ENCODE data around the gene TYW1. TPM values are rescaled to one million over a fixed set of nuclear protein-coding genes. Genes with fewer than 3 reads are reported as not detected.
"Not testable (repeated sequence)": the region's sequence is repeated elsewhere in the genome, so short reads cannot be mapped to it uniquely, and the experiment has no call there.

TYW1 gene
- total and polyA plus RNA-seq, 2 of the 8 experiments (the other 6 are each of a cell fraction or from before 2014, with no cell fraction given) = 8.8 to 16.2 TPM

DNA sequence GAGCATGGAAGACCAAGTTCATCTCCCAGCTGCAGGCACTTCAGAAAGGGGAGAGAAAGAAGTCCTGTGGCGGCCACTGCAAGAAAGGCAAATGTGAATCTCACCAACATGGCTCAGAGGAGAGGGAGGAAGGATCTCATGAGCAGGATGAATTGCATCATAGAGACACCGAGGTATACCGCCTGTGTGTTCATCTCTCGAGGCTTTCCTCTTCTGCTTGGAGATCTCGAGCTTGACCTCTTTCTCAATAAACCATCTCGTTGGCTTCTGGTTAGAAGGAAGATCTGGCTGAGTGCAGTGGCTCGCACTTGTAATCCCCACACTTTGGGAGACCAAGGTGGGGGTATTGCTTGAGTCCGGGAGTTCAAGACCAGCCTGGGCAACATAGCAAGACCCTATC, 21.3 kb downstream of the TYW1 start:
- H2BK5ac ChIP-seq (ENCODE audit: low read depth, low read length); H3K23me2 ChIP-seq (ENCODE audit: low read depth, low read length); H3K4me2 ChIP-seq (ENCODE audit: insufficient read depth in 1 of 2, low read depth in 2 of 2, low read length in 2 of 2); H3K23ac ChIP-seq (ENCODE audit: insufficient read length); H3K9me3 ChIP-seq (ENCODE audit: insufficient read depth in 2 of 2, low read depth in 1 of 2, low read length in 1 of 2); H3K14ac ChIP-seq (ENCODE audit: insufficient read length); H4K91ac ChIP-seq (replicated peaks; ENCODE audit: insufficient read length, low read length); H3K56ac ChIP-seq (replicated peaks; ENCODE audit: insufficient read length, low read depth, low read length); H2BK120ac ChIP-seq (replicated peaks; ENCODE audit: low read depth, low read length); H3K27me3 ChIP-seq (replicated peaks in 1 of 4; ENCODE audit: control insufficient read depth in 3 of 4, extremely low read depth in 1 of 4, insufficient read depth in 3 of 4, low read length in 3 of 4); H3K18ac ChIP-seq (ENCODE audit: extremely low read depth, low read length); H2AFZ ChIP-seq (ENCODE audit: low read length); H3K79me2 ChIP-seq (ENCODE audit: control insufficient read depth in 1 of 2, insufficient read depth in 2 of 2, low read length in 2 of 2); H2BK12ac ChIP-seq (ENCODE audit: low read depth, low read length); H3K4me3 ChIP-seq (ENCODE audit: extremely low read depth in 1 of 4, insufficient read depth in 2 of 4, low read depth in 3 of 4, low read length in 4 of 4); H2AK5ac ChIP-seq (ENCODE audit: low read depth, low read length); H3K9ac ChIP-seq (replicated peaks in 1 of 4; ENCODE audit: extremely low read depth in 1 of 4, low read depth in 3 of 4, low read length in 3 of 4); H2BK15ac ChIP-seq (ENCODE audit: low read length); H4K20me1 ChIP-seq (replicated peaks in 1 of 2; ENCODE audit: control insufficient read depth in 1 of 2, insufficient read depth in 2 of 2, low read length in 2 of 2); H4K5ac ChIP-seq (ENCODE audit: insufficient read length, low read depth, low read length); POLR2A ChIA-PET (ENCODE audit: partially characterized antibody); CTCF ChIA-PET (ENCODE audit: partially characterized antibody); H2BK20ac ChIP-seq (ENCODE audit: low read length); FAIRE-seq; H4K8ac ChIP-seq (ENCODE audit: extremely low read depth, insufficient read depth, low read length); H3K4ac ChIP-seq (replicated peaks; ENCODE audit: insufficient read length, low read depth, low read length); H3K27ac ChIP-seq (ENCODE audit: low read depth, low read length); H3K4me1 ChIP-seq (replicated peaks in 1 of 4; ENCODE audit: control insufficient read depth in 3 of 4, insufficient read depth in 4 of 4, low read length in 3 of 4); DNase-seq (ENCODE audit: low read depth in 1 of 2, low spot score in 2 of 2); H3K79me1 ChIP-seq (ENCODE audit: low read depth, low read length): not testable (repeated sequence)
- WGBS, 2 experiments (ENCODE audit: extremely low coverage in 1 of 2, insufficient coverage in 1 of 2, insufficient read length in 1 of 2, insufficient replicate concordance in 2 of 2, low coverage in 1 of 2, low lambda C conversion rate in 2 of 2, missing lambda C conversion rate in 1 of 2) = 88% methylated on average over 8 of the region's 8 CpGs; no CpG with 5 or more reads in 1 of the 2 experiments
- H3K36me3 ChIP-seq (ENCODE audit: control insufficient read depth in 2 of 4, insufficient read depth in 4 of 4, low read length in 3 of 4) = peaks cover 7 to 37% (median 15%) of the 10 kb centered on the region in 4 experiments; a peak in 6 of 8 replicates

Data from H1 (cell line).